HG03558 (cell line): ENCODE results near the gene CDKAL1.
"Not testable (repeated sequence)": the region's sequence is repeated elsewhere in the genome, so short reads cannot be mapped to it uniquely, and the experiment has no call there.

Experiments
- ATAC-seq: cut with Tn5 transposase; IDR thresholded peaks from one replicate; pipeline ENCODE4 v1.9.1; 2021; ENCODE audit warnings: moderate number of reproducible peaks; ENCODE audit not compliant: unreplicated experiment; ENCODE audit errors: extremely low read depth

Gene CDKAL1

DNA sequence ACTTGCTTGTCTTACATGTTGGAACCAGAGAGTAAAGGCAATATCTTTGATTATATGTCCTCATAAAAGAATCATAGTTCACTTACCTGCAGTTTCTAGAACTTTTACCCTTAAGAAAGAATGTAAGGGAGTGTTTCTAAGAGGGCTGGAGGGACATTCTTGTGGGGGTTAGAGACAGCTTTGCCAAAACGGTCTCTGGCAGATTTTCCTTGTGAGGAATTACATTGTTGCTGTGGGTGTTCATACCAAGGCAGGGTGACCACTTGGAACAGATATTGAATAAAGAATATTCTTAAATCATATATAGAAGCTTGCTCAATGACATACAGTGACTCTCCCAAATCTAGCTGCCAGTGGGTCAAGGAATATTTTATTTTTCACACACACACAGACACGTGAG lies 541.7 kb downstream of the CDKAL1 start:
- no peak for ATAC-seq

DNA sequence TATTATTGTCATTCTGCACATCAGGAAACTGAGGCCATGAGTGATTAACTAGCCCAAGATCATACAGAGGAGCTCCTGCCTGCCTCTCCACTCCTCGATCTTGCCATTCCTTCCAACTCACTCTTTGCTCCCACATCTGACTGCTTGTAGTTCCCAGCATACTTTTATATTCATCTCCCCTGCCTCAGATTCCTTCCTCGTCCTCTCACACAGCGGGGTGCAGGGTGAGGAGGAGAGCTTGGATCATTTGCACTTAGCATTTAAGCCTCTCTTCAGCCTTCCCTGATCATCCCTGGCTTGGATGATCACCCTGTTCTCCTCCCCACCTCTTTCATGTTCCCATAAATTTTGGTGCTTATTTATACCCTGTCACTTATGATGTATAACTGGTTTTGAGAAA lies 544.2 kb downstream of the CDKAL1 start:
- ATAC-seq, result no peak

DNA sequence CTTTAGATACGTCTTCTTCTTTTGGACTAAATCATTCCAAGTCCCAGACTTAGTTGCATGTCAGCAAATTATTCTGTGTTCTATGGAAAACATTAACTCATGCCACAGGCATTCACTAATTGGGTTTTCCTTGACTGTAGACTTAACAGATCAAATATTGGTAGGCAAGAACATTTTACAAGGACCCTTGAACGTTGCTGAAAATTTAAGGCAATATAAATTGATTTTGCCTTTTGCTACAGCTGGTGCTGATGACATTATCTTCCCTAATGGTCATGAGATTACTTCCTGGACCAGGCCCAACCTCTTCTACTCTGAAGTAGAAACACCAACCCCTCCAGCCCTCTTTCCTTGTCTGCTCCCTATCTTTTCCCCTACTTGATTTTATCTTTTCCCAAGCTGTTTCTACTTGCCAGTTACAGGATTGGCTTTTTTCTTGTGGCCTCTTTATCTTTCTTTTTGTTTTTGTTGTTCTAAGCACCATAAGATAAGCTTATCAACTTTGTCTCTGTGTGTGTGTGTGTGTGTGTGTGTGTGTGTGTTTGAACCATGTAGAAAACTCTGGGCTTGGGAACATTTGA lies 545.3 kb downstream of the CDKAL1 start:
- no peak for ATAC-seq

DNA sequence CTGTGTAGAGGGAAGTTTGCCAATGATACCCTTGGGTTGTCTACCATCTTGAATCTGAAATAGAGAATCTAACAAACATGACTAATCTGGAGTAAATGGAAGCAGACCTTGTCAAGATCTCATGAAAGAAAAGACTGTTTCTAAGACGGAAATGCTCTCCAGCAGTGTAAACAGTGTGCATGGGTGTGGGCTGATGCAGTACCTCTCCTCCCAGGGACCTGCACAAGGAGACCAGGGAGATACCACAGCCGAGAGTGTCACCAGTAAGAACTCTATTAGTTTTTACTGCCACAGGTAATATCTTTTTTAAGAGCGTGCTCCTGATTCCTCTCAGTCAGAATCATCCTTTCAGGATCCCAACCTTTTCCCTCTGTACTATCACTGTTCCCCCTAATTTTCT lies 546.0 kb downstream of the CDKAL1 start:
- no peak for ATAC-seq

DNA sequence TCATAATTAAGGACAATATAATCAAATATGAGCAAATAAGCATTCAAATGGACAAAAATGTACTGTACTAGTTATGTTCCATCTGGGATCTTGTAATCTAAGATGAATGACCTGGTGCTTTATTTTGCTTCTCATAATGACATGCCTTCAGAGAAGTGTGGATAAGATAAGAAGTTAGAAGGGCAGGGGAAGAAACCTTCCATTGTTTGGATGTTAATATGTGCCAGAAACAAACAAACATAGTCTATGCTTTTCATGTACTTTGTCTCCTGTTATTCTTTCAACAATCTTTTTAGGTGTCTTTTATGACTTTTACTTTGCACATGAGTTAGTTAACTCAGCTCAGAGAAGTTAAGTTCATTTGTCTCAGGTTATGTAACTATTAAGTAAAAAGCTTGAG lies 547.8 kb downstream of the CDKAL1 start:
- ATAC-seq, result no peak

DNA sequence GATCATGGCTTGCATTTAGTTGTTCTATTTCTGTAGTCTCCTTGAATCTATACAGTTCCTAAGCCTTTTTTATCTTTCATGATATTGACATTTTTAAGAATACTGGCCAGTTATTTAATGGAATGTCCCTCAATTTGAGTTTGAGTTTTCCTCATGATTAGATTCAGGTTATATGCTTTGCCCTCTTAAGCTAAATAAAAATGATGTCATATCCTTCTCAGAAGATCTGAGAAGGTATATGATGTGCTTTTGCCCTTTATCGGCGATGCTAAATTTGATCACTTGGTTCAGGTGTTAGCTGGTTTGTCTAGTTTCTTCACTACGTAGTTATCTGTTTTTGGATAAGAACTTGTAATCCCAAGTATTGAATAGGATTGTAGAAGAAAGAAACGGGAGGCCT lies 549.5 kb downstream of the CDKAL1 start:
- no peak for ATAC-seq

DNA sequence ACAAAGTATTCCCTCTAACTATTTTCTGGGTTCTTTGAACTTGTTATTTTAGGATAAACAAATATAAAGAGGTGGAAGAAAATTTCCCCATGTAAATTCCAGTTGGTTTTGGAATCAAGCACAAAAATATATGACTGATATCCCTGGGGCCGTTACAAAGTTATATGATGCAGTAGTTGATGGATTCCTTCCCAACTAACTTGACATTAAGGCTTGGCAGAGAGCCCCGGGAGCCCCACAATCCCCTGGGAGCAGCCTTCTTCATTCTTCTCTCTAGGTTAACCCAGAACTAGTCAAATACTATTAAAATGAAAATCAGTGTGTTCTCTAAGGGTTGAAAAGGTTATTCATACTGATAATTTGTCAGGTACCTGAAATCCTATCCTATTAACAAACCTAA lies 550.4 kb downstream of the CDKAL1 start:
- no peak for ATAC-seq

DNA sequence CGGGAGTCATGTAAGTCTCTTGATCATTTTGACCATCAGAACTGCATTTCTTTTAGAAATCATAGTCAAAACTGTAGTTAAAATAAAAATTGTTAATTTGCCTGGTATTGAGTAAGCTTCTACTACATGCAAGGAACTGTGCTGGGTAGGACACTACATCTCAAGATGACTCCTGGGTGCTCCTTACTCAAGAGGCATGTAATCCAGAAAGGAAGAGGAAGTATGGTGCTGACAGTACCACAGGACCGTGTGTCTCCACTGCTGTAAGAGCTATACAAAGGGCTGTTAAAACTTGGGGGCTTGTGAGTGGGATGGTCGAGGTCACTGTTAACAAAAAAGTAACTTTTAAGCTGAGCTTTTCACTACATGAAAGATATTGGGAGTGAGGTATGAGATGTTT lies 551.0 kb downstream of the CDKAL1 start:
- ATAC-seq, result no peak

DNA sequence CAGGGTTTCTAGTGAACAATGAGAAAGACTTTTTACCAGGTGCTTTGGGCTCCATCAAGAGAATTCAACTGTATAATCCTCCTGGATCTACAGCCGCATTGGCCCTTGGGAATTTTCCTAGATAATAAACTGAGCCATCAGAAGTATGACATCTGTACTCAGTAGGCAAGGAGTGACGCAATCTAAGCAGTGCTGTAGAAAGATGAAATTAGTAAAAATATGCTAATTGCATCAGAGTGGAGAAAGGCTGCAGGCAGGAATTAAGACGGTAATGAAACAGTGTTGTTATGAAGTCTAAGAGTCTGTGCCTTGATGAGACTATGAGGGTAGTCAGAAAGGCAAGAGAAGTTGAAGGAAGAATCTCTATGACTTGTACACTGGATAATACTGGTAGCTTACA lies 551.4 kb downstream of the CDKAL1 start:
- ATAC-seq, result no peak

DNA sequence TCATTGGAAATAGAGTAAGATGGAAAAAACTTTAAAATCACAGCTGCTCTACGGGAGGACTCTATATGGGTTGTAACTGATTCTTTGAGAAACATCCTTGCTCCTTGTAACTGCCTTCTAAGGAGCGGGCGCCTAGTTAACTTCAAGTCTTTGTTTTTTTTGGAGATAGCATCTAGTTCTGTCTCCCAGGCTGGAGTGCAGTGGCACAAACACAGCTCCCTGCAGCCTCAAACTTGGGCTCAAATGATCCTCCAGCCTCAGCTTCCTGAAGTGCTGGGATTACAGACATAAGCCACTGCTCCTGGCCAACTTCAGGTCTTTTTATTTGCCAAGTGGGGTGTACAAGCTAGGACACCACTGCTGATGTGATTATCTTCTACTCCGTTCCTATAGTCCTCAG lies 552.9 kb downstream of the CDKAL1 start:
- no peak for ATAC-seq

DNA sequence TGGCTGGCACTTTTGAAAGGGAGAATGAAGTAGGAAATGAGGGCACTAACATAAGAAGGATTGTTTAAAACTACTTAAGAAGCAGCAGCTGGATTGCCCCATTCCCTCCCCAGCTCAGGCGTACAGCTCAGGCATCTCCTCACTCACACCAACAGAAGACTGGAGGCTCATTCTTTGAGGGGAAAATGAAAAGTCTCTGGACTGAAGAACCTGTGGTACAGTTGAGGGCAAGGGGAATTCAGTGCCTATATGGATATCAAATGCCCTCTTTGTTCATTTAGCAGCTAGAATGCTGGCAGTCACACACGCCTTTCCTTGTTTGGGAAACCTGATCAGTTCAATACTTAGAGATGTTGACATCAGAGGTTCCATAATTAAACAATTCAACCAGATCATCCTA lies 557.2 kb downstream of the CDKAL1 start:
- no peak for ATAC-seq

DNA sequence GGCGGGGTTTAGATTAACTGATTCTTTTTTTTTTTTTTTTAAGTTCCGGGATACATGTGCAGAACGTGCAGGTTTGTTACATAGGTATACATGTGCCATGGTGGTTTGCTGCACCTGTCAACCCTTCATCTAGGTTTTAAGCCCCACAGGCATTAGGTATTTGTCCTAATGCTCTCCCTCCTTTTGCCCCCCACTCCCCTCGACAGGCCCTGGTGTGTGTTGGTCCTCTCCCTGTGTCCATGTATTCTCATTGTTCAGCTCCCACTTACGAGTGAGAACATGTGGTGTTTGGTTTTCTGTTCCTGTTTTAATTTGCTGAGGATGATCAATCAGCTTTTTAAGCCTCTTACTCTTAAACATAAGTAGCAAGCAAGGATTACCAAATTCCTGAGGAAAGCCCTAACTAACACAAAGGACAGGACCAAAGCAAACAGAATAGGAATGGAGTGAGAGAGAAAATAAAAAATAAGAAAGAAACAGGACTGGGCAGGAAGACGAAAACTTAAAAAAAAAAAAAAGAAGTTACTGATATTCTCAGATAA lies 558.0 kb downstream of the CDKAL1 start:
- not testable (repeated sequence) for ATAC-seq

DNA sequence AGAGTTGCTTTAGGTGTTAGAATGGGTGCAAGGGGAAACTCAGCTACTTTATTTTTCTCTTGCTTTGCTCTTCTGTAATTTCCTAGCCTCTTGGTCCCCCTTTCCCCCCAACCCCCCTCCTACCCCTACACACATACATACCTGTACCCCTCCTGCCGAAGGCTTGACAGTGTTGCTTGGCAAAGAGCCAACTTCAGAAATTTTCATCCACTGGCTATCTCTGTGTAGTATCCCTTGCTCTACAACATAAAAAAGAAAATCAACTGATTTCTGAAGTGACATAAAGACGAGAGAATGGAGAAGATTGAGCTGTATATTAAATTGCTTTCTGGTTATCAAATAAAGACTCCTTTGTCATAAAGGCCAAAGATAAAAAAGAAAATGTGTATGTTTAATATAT lies 561.2 kb downstream of the CDKAL1 start:
- ATAC-seq, result no peak

DNA sequence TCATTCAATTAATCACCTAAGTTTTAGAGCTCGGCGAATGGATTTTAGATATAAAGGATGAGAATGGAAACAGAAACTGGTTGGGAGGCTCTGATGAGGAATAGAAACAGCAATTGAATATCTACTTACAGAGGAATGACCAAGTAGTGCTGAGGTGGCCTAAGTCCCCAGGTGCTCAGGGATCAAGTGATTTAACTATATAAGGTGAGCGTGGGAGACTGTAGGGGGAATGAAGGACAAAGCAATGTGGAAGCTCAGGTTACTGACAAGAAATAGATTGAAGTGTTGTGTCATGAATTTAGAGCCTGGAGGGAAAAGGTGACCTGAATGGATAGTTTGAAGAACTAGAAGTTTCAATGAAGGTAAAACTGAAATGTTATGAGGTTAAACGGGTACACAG lies 563.9 kb downstream of the CDKAL1 start:
- ATAC-seq, result no peak

DNA sequence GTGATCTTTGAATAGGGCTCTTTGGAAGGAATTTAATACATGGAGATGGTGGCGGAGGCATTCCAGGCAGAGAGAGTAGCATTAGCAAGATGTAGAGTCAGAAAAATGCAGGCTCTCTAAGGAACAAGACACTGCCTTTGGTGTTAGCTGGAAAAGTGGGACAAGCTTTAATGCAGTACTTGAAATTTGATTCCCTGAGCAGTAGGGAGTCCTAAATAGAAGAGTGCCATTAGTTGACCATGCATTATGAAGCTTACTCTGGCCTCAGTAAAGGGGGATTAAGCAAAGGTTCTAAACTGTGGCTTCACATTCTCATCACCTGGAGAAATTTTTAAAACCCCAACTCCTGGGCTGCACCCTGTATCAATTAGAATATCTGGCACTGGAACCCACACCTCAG lies 564.5 kb downstream of the CDKAL1 start:
- no peak for ATAC-seq

DNA sequence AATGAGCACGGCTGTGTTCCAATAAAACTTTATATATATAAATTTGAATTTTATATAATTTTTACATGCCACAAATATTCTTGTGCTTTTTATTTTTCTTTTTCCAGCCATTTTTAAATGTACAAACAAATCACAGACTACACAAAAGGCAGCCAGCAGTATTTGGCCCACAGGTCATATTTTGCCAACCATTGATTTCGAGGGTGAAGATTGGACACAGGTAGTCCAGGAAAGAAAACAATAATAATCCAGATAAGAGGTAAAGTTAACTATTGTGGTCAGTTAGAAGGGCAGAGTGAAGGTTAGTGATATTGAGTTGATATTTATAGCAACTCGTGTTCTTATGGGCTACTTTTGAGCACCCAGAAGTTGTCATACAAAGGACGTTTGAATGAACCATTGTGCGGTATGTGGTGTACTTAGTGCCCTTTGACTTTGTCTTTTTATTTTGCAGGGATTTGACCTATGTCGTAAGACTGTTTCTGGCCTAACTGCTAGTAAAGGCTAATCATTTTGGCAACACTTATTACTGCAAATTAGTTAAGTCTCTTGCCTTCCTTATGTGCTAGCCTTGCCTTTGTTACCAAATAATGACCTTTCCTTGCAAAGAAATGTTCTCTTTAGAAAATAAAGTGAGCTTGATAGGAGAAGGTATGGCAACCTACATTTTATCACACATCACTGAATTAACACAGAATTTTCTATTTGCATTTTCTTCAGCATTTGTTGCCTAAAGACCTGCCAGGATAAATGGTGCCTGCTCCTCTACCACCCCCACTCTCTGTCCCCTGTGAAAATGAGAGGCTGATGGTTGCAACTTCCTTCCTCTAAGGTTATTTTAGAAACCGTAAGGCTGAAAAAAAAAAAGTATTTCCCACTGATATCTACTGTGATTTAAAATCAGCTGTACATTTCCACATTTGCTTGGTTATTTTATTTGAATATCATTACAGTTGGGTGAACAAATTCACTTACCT lies 565.4 kb downstream of the CDKAL1 start:
- no peak for ATAC-seq

DNA sequence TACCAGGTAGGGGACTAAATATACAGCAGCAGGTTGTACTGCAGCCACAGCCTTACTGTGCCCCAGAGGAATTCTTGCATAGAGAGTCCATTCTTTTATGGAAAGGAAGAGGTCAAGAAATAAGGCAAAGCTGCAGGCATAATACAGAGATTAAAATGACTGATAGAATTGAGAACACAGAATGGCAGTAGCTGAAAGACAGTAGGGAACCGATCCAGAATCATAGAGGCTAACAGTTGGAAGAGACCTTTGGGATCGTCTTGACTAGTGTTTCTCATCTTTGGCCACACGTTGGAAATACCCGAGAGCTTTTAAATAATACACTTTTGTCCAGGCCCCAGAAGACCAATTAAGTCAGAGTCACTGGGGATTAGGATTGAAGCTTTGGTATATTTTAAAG lies 566.7 kb downstream of the CDKAL1 start:
- ATAC-seq, result no peak

DNA sequence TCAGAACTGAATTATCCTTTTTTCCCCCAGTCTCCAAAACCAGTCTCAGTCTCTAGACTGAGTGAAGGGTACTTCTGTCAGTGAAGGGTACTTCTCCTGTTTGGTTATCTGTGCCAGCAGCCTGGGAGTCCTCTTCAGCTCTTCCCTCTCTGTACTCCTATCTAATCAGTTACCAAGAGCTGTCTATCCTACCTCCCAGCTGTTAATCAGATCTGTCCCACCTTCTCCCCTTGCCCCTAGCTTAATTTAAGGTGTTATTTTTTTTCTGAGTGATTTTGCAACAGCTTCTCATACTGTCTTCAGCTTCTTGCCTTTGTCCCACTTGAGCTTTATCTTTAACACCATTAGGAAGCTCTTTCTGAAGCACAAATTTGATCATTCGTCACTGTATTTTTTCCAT lies 567.4 kb downstream of the CDKAL1 start:
- no peak for ATAC-seq

DNA sequence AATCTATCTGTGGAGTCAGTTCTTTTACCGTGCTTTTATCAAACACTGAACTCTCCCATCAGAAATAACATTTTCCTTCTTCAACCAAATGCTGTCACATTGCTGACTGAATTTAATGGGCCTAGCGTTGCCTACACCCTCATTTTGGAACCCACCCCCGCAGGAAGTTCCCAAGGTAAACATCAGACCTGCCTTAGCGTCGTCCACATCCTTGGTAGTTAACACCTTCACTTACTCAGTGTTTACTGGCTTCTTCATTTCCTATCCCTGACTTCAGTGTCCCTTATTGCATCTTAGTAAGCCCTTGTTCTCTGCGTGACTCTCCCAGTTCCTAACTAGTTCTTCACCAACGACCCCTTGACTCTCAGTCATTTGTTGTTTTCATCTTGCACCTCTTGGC lies 567.9 kb downstream of the CDKAL1 start:
- ATAC-seq, result no peak

DNA sequence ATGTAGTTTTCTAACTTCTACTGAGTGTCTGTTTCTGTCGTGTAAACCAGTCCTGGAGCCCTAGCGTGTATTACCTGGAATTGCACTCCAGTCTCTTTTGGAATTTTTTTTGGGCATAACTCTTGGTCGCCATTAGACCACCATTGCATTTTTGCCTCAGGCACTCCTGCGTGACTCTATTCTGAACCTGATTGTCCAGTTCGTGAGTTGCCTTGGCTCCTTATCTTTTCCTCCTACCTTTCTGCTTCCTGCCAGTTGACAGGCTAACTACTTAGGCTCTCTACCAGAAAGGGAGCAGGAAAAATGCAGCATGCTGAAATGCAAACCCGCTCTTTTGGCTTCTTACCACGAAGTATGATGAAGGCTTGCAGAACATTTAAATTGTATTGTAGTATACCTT lies 568.4 kb downstream of the CDKAL1 start:
- no peak for ATAC-seq

DNA sequence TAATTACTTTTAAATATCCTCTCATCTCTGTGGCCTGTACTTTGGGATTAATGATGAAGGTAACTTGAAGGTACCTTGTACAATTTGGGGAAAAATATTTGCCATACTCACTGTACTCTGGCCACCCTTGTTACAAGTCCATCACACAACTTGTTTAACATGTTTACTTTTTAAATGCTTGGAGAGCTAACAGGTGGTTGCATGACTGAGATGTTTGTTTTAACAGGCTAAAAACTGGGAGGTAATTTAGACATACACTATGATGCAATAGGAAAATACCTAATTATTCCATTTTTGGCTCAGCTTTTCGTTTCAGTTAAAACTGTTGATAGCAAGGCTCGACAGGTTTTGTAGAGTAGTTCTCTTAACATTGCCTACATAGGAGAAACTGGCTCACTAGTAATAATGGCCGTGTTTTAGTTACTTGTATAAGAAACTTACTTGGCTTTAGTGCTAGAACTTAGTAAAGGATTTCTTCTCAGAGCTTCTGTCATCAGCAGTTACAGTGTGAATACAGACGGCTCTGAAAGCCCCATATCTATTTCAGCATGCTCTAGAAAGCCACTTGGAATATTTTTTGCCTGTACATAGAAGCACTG lies 569.5 kb downstream of the CDKAL1 start:
- ATAC-seq, result no peak
